Psoas muscle (tissue), 8 donors: ENCODE measurements around the gene TRIM23. TPM values are rescaled to one million over a fixed set of nuclear protein-coding genes. Genes with fewer than 3 reads are reported as not detected.

Experiments used
- ATAC-seq, 4 donors: fragments of 200-7000 bp; cut with Tn5 transposase; one replicate each; pipeline ENCODE4 v1.9.1; 2020; ENCODE audit warnings: moderate library complexity in 3 of 4, mild to moderate bottlenecking in 2 of 4
- DNase-seq, 2 donors: peaks; one replicate each; pipeline ENCODE4 v3.0.0-alpha.2; 2020
- H3K27ac ChIP-seq: fragments of 200-600 bp; one replicate; pipeline ENCODE4 v1.8.0; 2022
- H3K27me3 ChIP-seq, 3 donors: fragments of 200-600 bp in 1 of 3; one replicate each; pipeline versions ENCODE4 v1.6.1 to v1.8.0; 2013 to 2022; ENCODE audit warnings: low read length in 2 of 3, mild to moderate bottlenecking in 2 of 3, moderate library complexity in 1 of 3; ENCODE audit not compliant: insufficient read depth in 3 of 3
- H3K36me3 ChIP-seq, 2 donors: fragments of 200-600 bp in 1 of 2; one replicate each; pipeline versions ENCODE4 v1.6.1 to v1.8.0; 2013 to 2022; ENCODE audit warnings: low read depth in 1 of 2, mild to moderate bottlenecking in 1 of 2, moderate library complexity in 1 of 2; ENCODE audit not compliant: insufficient read depth in 1 of 2
- H3K4me1 ChIP-seq: fragments of 200-600 bp; one replicate; pipeline ENCODE4 v1.8.0; 2022
- H3K4me3 ChIP-seq: fragments of 200-600 bp; one replicate; pipeline ENCODE4 v1.8.0; 2022; ENCODE audit warnings: mild to moderate bottlenecking
- H3K9me3 ChIP-seq: fragments of 200-600 bp; one replicate; pipeline ENCODE4 v1.8.0; 2022
- WGBS, 3 donors: extraction: QIAGEN DNeasy Blood & Tissue Kit; methylation state at CpG; one replicate each; pipeline versions ENCODE4 v1.1.6 to v1.1.7; 2013; 5-methylcytosine and 5-hydroxymethylcytosine counted together
- intact Hi-C, 2 donors: fragments of 100-400 bp; cut with DNase I; formaldehyde crosslinking; loops; one replicate each; pipeline versions ENCODE4 v1.11.0 to v1.14.2; 2022
- polyA plus RNA-seq, 3 donors: library from polyadenylated mRNA; stranded (reverse); fragments of 200-250 nt; gene quantifications; one replicate each; pipeline ENCODE4 v1.2.3, GENCODE V29; 2013
- total RNA-seq, 4 donors: library from RNA; stranded (reverse); fragmentation: NEBNext Ultra II Directional in 2 of 4; extraction: Animal tissue kit (Norgen Biotek cat#: 25700) in 2 of 4; gene quantifications; one replicate each; pipeline versions ENCODE4 v1.2.1 to v1.2.4, GENCODE V29; 2021 to 2023
- TF ChIP-seq, protein P1 (sequence below): fragments of 200-600 bp; IDR thresholded peaks from one replicate; pipeline ENCODE4 v1.8.0; 2022; ENCODE audit warnings: antibody characterized with exemption
- donor health status: healthy with polysubstance abuse.
- donor health status: DM: no; HTN: no; CAD: no; lungs with moderate emphysema.
- donor health status: Bipolar disorder and iron deficiency.
- donor health status: healthy.
- donor health status: DM: yes; HTN: yes; CAD: no.
- donor health status: DM: no; HTN: no; CAD: no.
- donor health status: DM: no; HTN: no; CAD: no.
- donor health status: DM: yes; HTN: yes; CAD: no.

TRIM23 gene
- total and polyA plus RNA-seq, 7 donors, result 7.2 to 22.8 (median 20.0) TPM

DNA sequence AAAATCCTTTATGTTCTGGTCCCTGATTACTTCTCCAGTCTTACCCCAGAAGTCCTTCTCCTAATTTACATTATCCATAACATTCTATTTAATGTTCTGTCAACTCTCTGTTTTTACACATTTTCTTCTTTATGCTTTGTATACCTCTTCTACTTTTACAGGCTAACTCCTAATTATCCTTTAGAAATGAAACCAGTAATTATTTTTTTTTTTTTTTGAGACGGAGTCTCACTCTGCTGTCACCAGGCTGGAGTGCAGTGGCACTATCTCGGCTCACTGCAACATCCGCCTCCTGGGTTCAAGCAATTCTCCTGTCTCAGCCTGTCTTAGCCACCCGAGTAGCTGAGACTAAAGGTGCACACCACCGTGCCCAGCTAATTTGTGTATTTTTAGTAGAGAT is 70.2 kb downstream of the TRIM23 start:
- TF ChIP-seq, protein P1, sequence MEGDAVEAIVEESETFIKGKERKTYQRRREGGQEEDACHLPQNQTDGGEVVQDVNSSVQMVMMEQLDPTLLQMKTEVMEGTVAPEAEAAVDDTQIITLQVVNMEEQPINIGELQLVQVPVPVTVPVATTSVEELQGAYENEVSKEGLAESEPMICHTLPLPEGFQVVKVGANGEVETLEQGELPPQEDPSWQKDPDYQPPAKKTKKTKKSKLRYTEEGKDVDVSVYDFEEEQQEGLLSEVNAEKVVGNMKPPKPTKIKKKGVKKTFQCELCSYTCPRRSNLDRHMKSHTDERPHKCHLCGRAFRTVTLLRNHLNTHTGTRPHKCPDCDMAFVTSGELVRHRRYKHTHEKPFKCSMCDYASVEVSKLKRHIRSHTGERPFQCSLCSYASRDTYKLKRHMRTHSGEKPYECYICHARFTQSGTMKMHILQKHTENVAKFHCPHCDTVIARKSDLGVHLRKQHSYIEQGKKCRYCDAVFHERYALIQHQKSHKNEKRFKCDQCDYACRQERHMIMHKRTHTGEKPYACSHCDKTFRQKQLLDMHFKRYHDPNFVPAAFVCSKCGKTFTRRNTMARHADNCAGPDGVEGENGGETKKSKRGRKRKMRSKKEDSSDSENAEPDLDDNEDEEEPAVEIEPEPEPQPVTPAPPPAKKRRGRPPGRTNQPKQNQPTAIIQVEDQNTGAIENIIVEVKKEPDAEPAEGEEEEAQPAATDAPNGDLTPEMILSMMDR, result no peak
- Histone ChIP-seq H3K27me3 (no peaks in the 10 kb centered on the region), H3K36me3 (no peaks in the 10 kb centered on the region), H3K4me3 (no peak overlapping the region), H3K4me1 (no peaks in the 10 kb centered on the region), H3K27ac (no peak overlapping the region), H3K9me3 (no peaks in the 10 kb centered on the region)
- 84 to 90% (median 84%) methylated on average over 5 of the region's 5 CpGs for WGBS, 3 donors
- intact Hi-C loops, result no loop called here
- ATAC-seq (no peak), DNase-seq (no peak)

DNA sequence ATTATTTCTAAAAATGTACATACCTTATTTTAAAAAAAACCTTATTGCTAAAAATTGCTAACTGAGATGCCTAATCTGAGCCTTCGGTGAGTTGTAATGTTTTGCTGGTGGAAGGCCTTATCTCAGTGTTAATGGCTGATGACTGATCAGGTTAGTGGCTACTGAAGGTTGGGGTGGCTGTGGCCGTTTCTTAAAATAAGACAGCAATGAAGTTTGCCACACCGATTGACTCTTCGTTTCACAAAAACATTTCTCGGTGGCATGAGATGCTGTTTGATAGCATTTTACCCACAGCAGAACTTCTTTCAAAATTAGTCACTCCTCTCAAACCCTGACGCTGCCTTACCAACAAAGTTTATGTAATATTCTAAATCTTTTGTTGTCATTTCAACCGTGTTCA is 75.9 kb downstream of the TRIM23 start:
- Histone ChIP-seq H3K36me3 (no peaks in the 10 kb centered on the region), H3K9me3 (no peaks in the 10 kb centered on the region), H3K27me3 (no peaks in the 10 kb centered on the region), H3K4me3 (no peak overlapping the region), H3K4me1 (no peaks in the 10 kb centered on the region), H3K27ac (no peak overlapping the region)
- DNase-seq (no peak), ATAC-seq (no peak)
- TF ChIP-seq, protein P1, result no peak
- intact Hi-C loops, result no loop called here
- WGBS, 3 donors, result 94 to 95% (median 95%) methylated on average over 7 of the region's 7 CpGs

DNA sequence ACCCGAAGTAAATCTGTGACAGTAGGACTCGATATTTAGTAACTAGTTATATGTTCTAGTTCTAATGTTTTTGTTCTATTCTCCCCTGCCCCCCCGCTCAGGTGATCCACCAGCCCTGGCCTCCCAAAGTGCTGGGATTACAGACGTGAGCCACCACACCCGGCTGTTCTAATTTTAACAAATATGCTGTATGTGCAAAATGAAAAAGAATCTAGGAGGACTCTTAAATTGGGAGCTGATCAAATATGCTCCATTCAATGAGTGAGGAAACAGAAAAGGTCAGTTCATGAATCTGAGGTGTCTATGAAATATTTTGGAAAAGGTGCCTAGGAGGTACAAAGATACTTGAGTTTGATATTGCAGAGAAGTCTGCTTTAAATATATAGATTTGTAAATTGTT is 78.0 kb downstream of the TRIM23 start:
- Histone ChIP-seq H3K27me3 (no peaks in the 10 kb centered on the region), H3K27ac (no peak overlapping the region), H3K9me3 (no peaks in the 10 kb centered on the region), H3K36me3 (no peaks in the 10 kb centered on the region), H3K4me3 (no peak overlapping the region), H3K4me1 (no peaks in the 10 kb centered on the region)
- DNase-seq (no peak), ATAC-seq (no peak)
- intact Hi-C loops, result no loop called here
- TF ChIP-seq, protein P1, result no peak
- WGBS, 3 donors, result 74 to 90% (median 88%) methylated on average over 5 of the region's 5 CpGs

DNA sequence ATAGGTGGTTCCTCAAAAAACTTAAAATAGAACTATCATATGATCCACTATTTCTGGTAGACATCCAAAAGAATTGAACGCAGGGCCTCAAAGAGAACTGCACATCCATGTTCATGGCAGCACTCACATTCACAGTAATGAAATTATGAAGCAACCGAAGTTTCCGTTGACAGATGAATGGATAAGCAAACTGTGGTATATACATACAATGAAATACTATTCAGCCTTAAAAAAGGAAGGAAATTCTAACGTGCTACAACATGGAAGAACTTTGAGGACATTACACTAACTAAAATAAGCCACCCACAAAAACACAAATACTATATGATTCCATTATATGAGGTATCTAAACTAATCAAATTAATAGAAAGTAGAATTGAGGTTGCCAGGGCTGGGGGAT is 79.7 kb downstream of the TRIM23 start:
- no peak overlapping the region for H3K27ac ChIP-seq
- no peak overlapping the region for H3K4me3 ChIP-seq
- H3K4me1 ChIP-seq, result no peaks in the 10 kb centered on the region
- no peaks in the 10 kb centered on the region for H3K27me3 ChIP-seq
- TF ChIP-seq, protein P1, result no peak
- WGBS, 3 donors, result 97 to 98% (median 98%) methylated on average over 4 of the region's 4 CpGs
- DNase-seq (no peak), ATAC-seq (no peak)
- intact Hi-C loops, result no loop called here
- H3K9me3 ChIP-seq, result no peaks in the 10 kb centered on the region
- no peaks in the 10 kb centered on the region for H3K36me3 ChIP-seq

DNA sequence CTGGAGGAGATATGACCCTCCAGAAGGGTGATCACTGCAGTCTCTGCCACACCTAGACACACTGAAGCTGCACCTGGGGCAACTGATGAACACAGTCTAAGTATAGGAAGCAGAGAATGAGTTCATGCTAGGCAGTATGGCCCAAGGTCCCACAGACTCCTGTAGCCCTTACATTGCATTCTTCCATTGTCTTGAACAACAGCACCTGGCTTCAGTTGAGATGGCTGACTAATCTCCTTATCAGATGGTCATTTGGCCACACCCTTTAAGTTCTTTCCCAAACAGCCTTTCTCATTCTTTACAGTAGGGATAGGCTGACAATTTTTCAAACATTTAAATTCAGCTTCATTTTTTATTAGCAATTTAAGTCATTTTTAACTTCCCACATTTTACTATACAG is 84.3 kb downstream of the TRIM23 start:
- DNase-seq (no peak), ATAC-seq (no peak)
- H3K4me3 ChIP-seq, result no peak overlapping the region
- intact Hi-C loops, result no loop called here
- TF ChIP-seq, protein P1, result no peak
- no peak overlapping the region for H3K27ac ChIP-seq
- no peaks in the 10 kb centered on the region for H3K27me3 ChIP-seq
- no peaks in the 10 kb centered on the region for H3K9me3 ChIP-seq
- H3K36me3 ChIP-seq, result no peaks in the 10 kb centered on the region
- H3K4me1 ChIP-seq, result no peaks in the 10 kb centered on the region
